ENCODE results near the gene SEPTIN3. TPM values are rescaled to one million over a fixed set of nuclear protein-coding genes. Genes with fewer than 3 reads are reported as not detected.

The SEPTIN3 gene
- total and polyA plus RNA-seq, 10 of the 15 experiments (the other 5 are each of a cell fraction or from before 2014, with no cell fraction given), result 0.05 to 3.1 (median 0.87) TPM

DNA sequence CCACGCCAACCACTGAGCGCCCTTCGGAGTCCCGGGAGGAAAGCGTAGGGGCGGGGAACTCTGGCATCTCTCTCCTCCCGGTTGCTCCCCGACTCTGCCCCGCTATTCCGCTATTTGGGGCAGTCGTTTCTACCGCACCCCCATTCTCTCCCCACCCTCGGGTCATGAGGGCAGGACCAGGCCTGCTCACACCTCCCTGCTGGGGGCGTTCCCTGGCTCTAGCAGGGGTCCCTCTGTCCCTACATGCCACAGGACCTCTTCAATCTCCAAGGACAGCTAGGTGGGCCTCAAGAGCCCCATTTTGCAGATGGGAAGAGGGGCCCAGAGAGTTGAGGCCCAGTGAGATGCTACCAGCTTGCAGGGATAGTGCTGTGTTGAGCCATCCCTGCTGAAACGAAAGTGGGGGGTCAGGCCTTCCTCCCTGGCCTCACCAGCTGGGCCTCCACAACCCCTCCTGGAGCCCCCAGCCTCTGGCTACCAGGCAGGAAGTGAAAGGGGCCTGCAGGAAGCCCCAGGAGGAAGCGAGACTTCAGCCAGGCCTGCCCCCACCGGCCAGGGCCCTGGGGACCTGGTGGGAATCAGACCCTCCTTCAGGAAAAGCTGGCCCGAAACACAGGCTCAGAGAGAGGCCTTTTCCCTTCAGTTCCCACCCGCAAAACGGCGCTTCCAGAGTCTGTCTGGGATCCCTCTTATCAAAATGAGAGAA, 48.8 kb upstream of the SEPTIN3 start (continued):
- TF ChIP-seq NKRF (conservative IDR thresholded peaks at IDR 0.05), result 0 out of 2 replicates have a peak, but pooled peaks have one; percentile 61
- peak; percentile 32 to 52; a peak in 1 of 4 replicates for TF ChIP-seq EP300 (IDR thresholded peaks at IDR 0.05; ENCODE audit: borderline replicate concordance in 1 of 2, control insufficient read depth in 1 of 2, low read depth in 2 of 2, low read length in 2 of 2)
- TF ChIP-seq GABPA (IDR thresholded peaks at IDR 0.05; ENCODE audit: low read depth), result no peak

GRCh38 chr22:41922328-41922727, 46.9 kb upstream of the SEPTIN3 start:
- peaks cover 44% of the 10 kb centered on the region for H3K79me2 ChIP-seq (ENCODE audit: control insufficient read depth, insufficient read depth, low read length)
- in situ Hi-C loops (cut with MboI), result no loop called here
- 0 out of 4 replicates have a peak, but pooled peaks cover 0 to 9% of the 10 kb centered on the region in 2 experiments for H3K36me3 ChIP-seq (ENCODE audit: control insufficient read depth in 2 of 2, insufficient read depth in 2 of 2, low read length in 1 of 2)
- POLR2A ChIA-PET, result interaction anchor here (0.5 to 15.3 kb wide), 9 partner anchors 13 to 538 kb away, joined by 3 to 599 read pairs (median 6); partner anchors contain the start of genes CENPM and SREBF2
- peak overlapping the region; percentile 86 for H3K27ac ChIP-seq (ENCODE audit: control insufficient read depth, insufficient read depth)
- ATAC-seq (no peak), DNase-seq (ENCODE audit: low read depth, low spot score) (no peak), FAIRE-seq (no peak)
- peaks cover 62% of the 10 kb centered on the region for H3K4me1 ChIP-seq (ENCODE audit: control insufficient read depth, insufficient read depth, low read length)
- H3K4me3 ChIP-seq, result peak overlapping the region; percentile 58
- WGBS (ENCODE audit: insufficient coverage, insufficient replicate concordance, low lambda C conversion rate, missing lambda C conversion rate), result 2% methylated on average over 5 of the region's 5 CpGs
- RAD21 ChIA-PET (ENCODE audit: unreplicated experiment), result interaction anchor here (1.0 to 11.6 kb wide), 5 partner anchors 13 to 65 kb away, joined by 3 to 408 read pairs (median 9); no protein-coding TSS in a partner anchor
- no peak overlapping the region for H2AFZ ChIP-seq (ENCODE audit: control insufficient read depth, low read depth, low read length)
- BruUV-seq (replicated peaks), result no TSS peak
- CTCF ChIA-PET, result interaction anchor here (0.9 to 11.0 kb wide), 5 partner anchors 10 to 225 kb away, joined by 3 to 234 read pairs (median 5); no protein-coding TSS in a partner anchor
- TF ChIP-seq ESRRA (IDR thresholded peaks at IDR 0.05; ENCODE audit: low read length), result no peak
- TF ChIP-seq TCF12 (IDR thresholded peaks at IDR 0.05; ENCODE audit: low read depth, low read length), result 0 out of 2 replicates have a peak, but pooled peaks have one; percentile 30
- TF ChIP-seq ZNF274 (IDR thresholded peaks at IDR 0.05; ENCODE audit: insufficient read depth, insufficient read length), result no peak
- TF ChIP-seq, protein P1, sequence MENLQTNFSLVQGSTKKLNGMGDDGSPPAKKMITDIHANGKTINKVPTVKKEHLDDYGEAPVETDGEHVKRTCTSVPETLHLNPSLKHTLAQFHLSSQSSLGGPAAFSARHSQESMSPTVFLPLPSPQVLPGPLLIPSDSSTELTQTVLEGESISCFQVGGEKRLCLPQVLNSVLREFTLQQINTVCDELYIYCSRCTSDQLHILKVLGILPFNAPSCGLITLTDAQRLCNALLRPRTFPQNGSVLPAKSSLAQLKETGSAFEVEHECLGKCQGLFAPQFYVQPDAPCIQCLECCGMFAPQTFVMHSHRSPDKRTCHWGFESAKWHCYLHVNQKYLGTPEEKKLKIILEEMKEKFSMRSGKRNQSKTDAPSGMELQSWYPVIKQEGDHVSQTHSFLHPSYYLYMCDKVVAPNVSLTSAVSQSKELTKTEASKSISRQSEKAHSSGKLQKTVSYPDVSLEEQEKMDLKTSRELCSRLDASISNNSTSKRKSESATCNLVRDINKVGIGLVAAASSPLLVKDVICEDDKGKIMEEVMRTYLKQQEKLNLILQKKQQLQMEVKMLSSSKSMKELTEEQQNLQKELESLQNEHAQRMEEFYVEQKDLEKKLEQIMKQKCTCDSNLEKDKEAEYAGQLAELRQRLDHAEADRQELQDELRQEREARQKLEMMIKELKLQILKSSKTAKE (IDR thresholded peaks at IDR 0.05; ENCODE audit: low read depth, poor library complexity, severe bottlenecking), result peak; percentile 38
- TF ChIP-seq, protein P2, sequence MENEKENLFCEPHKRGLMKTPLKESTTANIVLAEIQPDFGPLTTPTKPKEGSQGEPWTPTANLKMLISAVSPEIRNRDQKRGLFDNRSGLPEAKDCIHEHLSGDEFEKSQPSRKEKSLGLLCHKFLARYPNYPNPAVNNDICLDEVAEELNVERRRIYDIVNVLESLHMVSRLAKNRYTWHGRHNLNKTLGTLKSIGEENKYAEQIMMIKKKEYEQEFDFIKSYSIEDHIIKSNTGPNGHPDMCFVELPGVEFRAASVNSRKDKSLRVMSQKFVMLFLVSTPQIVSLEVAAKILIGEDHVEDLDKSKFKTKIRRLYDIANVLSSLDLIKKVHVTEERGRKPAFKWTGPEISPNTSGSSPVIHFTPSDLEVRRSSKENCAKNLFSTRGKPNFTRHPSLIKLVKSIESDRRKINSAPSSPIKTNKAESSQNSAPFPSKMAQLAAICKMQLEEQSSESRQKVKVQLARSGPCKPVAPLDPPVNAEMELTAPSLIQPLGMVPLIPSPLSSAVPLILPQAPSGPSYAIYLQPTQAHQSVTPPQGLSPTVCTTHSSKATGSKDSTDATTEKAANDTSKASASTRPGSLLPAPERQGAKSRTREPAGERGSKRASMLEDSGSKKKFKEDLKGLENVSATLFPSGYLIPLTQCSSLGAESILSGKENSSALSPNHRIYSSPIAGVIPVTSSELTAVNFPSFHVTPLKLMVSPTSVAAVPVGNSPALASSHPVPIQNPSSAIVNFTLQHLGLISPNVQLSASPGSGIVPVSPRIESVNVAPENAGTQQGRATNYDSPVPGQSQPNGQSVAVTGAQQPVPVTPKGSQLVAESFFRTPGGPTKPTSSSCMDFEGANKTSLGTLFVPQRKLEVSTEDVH (IDR thresholded peaks at IDR 0.05; ENCODE audit: low read depth, partially characterized antibody), result peak; percentile 43
- no peak for TF ChIP-seq SREBF2 (IDR thresholded peaks at IDR 0.05; ENCODE audit: low read length)
- H3K27me3 ChIP-seq (replicated peaks in 1 of 2; ENCODE audit: control insufficient read depth in 2 of 2, insufficient read depth in 2 of 2, low read length in 1 of 2), result no peaks in the 10 kb centered on the region
- SMC1A ChIA-PET (ENCODE audit: uncharacterized antibody, unreplicated experiment), result interaction anchor here (1.1 to 15.4 kb wide), 5 partner anchors 17 to 90 kb away, joined by 3 to 321 read pairs (median 30); partner anchors contain the start of genes SMIM45 and SREBF2
- intact Hi-C loops (cut with micrococcal nuclease; ENCODE audit: unreplicated experiment), result loop anchor here (5.0 kb wide), 1 partner anchor 90 kb away; the partner anchor contains the start of gene SREBF2
- H4K20me1 ChIP-seq (ENCODE audit: control insufficient read depth, insufficient read depth), result no peaks in the 10 kb centered on the region
- H3K9me3 ChIP-seq (replicated peaks; ENCODE audit: control insufficient read depth, insufficient read depth, low read length), result no peaks in the 10 kb centered on the region
- peak overlapping the region; percentile 42 for H3K9ac ChIP-seq (ENCODE audit: control insufficient read depth, insufficient read depth, low read length)
- peak overlapping the region; percentile 83 for H3K4me2 ChIP-seq (ENCODE audit: control insufficient read depth, insufficient read depth)

All from GM12878 (cell line).